HEK293 (cell line): Measurements from ENCODE around the gene KCNH8.

Experiments
- CTCF ChIA-PET: fragments of 350-600 bp; formaldehyde crosslinking; extraction: SDS; loops from one replicate; lab custom pipeline; 2021; ENCODE audit warnings: antibody characterized with exemption; lab: Yijun Ruan, JAX
- POLR2A ChIA-PET: fragments of 300-600 bp; formaldehyde crosslinking; extraction: SDS; loops from one replicate; lab custom pipeline; 2020; ENCODE audit warnings: antibody characterized with exemption, inconsistent platforms; lab: Yijun Ruan, JAX
- H3K27ac ChIP-seq: fragments of 200-500 bp; sonication (Bioruptor generic); 2 replicates; pipeline ENCODE4 v1.5.1; 2014; ENCODE audit warnings: low read depth, low read length, control low read depth, inconsistent platforms; ENCODE audit errors: extremely low read depth
- H3K36me3 ChIP-seq, 2 experiments: fragments of 200-500 bp in 1 of 2; sonication (Bioruptor generic) in 1 of 2; 1 replicate in 1 of 2; 2 replicates in 1 of 2; pipeline ENCODE4 v1.5.1; 2014 to 2017; ENCODE audit warnings: inconsistent platforms in 2 of 2, low read length in 2 of 2; ENCODE audit not compliant: control insufficient read depth in 2 of 2, insufficient read depth in 1 of 2
- H3K4me1 ChIP-seq: fragments of 200-500 bp; sonication (Bioruptor generic); 2 replicates; pipeline ENCODE4 v1.5.1; 2014; ENCODE audit warnings: mild to moderate bottlenecking, low read length, inconsistent platforms; ENCODE audit not compliant: control insufficient read depth, insufficient read depth
- H3K4me3 ChIP-seq: 2 replicates; pipeline ENCODE4 v1.5.1; 2011; ENCODE audit warnings: low read depth, mild to moderate bottlenecking, control low read depth, low read length, moderate library complexity
- H3K9me3 ChIP-seq: fragments of 200-500 bp; sonication (Bioruptor generic); 2 replicates; pipeline ENCODE4 v1.5.1; 2014; ENCODE audit warnings: low read depth, low read length, inconsistent platforms; ENCODE audit not compliant: control insufficient read depth, insufficient read depth
- HOXC10 ChIP-seq: sonication (generic); formaldehyde crosslinking; IDR thresholded peaks from 2 replicates; pipeline ENCODE4 v1.8.1; 2023; ENCODE audit warnings: mild to moderate bottlenecking, missing genetic modification reagents
- OVOL3 ChIP-seq: fragments of 450-650 bp; formaldehyde crosslinking; IDR thresholded peaks from 2 replicates; pipeline ENCODE4 v1.5.1; 2016; ENCODE audit warnings: missing biosample characterization, missing genetic modification characterization
- SCRT2 ChIP-seq: fragments of 450-650 bp; formaldehyde crosslinking; IDR thresholded peaks from 2 replicates; pipeline ENCODE4 v1.5.1; 2016; ENCODE audit warnings: missing biosample characterization, missing genetic modification characterization
- TSHZ1 ChIP-seq: fragments of 450-650 bp; formaldehyde crosslinking; IDR thresholded peaks from 2 replicates; pipeline ENCODE4 v1.5.1; 2016; ENCODE audit warnings: missing biosample characterization, missing genetic modification characterization, borderline replicate concordance
- ZBTB11 ChIP-seq: fragments of 450-650 bp; formaldehyde crosslinking; conservative IDR thresholded peaks from 2 replicates; pipeline ENCODE4 v1.5.1; 2016; ENCODE audit warnings: low read depth, missing biosample characterization, missing genetic modification characterization
- ZBTB48 ChIP-seq: fragments of 450-650 bp; formaldehyde crosslinking; IDR thresholded peaks from 2 replicates; pipeline ENCODE4 v1.5.1; 2016; ENCODE audit warnings: missing biosample characterization, missing genetic modification characterization
- ZBTB8A ChIP-seq: fragments of 450-650 bp; formaldehyde crosslinking; IDR thresholded peaks from 2 replicates; pipeline ENCODE4 v1.5.1; 2016; ENCODE audit warnings: missing biosample characterization, missing genetic modification characterization
- ZFP37 ChIP-seq: fragments of 450-650 bp; formaldehyde crosslinking; IDR thresholded peaks from 2 replicates; pipeline ENCODE4 v1.5.1; 2016; ENCODE audit warnings: missing biosample characterization, missing genetic modification characterization
- ZNF157 ChIP-seq: fragments of 450-650 bp; formaldehyde crosslinking; IDR thresholded peaks from 2 replicates; pipeline ENCODE4 v1.5.1; 2016; ENCODE audit warnings: missing biosample characterization, missing genetic modification characterization
- ZNF521 ChIP-seq: fragments of 450-650 bp; formaldehyde crosslinking; IDR thresholded peaks from 2 replicates; pipeline ENCODE4 v1.5.1; 2017; ENCODE audit warnings: missing biosample characterization, mild to moderate bottlenecking, missing genetic modification characterization
- ZNF548 ChIP-seq: fragments of 450-650 bp; formaldehyde crosslinking; IDR thresholded peaks from 2 replicates; pipeline ENCODE4 v1.5.1; 2016; ENCODE audit warnings: missing biosample characterization, missing genetic modification characterization
- ZNF585B ChIP-seq: fragments of 450-650 bp; formaldehyde crosslinking; IDR thresholded peaks from 2 replicates; pipeline ENCODE4 v1.5.1; 2016; ENCODE audit warnings: missing biosample characterization, missing genetic modification characterization
- ZNF610 ChIP-seq: fragments of 450-650 bp; formaldehyde crosslinking; IDR thresholded peaks from 2 replicates; pipeline ENCODE4 v1.5.1; 2016; ENCODE audit warnings: missing biosample characterization, missing genetic modification characterization, borderline replicate concordance
- TF ChIP-seq, protein P1 (sequence below): fragments of 450-650 bp; formaldehyde crosslinking; IDR thresholded peaks from 2 replicates; pipeline ENCODE4 v1.5.1; 2016; ENCODE audit warnings: missing biosample characterization, missing genetic modification characterization
- TF ChIP-seq, protein P2 (sequence below): fragments of 450-650 bp; formaldehyde crosslinking; IDR thresholded peaks from 2 replicates; pipeline ENCODE4 v1.5.1; 2016; ENCODE audit warnings: missing biosample characterization, missing genetic modification characterization
- TF ChIP-seq, protein P3 (sequence below): fragments of 450-650 bp; formaldehyde crosslinking; IDR thresholded peaks from 2 replicates; pipeline ENCODE4 v1.5.1; 2016; ENCODE audit warnings: missing biosample characterization, missing genetic modification characterization

Gene KCNH8

DNA sequence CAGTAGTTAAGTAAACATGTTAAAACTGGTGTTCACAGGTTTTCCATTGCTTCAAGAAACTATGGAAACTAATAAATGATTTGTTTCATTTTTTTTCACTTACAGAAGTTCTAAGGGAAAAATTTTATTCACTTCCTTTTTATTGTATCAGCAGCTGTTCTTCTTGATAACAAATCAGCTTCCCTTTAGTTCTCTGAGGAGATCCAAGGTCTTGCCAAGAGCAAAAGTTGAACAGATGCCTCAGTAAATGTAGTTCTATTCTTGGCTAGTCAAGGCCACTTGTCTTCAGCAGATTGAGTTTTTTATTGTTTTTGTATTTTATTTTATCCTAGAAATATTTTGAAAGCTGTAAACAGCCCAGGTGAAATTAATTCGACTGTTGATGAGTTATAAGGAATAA is 41.8 kb downstream of the KCNH8 start (continued):
- TF ChIP-seq, protein P1, sequence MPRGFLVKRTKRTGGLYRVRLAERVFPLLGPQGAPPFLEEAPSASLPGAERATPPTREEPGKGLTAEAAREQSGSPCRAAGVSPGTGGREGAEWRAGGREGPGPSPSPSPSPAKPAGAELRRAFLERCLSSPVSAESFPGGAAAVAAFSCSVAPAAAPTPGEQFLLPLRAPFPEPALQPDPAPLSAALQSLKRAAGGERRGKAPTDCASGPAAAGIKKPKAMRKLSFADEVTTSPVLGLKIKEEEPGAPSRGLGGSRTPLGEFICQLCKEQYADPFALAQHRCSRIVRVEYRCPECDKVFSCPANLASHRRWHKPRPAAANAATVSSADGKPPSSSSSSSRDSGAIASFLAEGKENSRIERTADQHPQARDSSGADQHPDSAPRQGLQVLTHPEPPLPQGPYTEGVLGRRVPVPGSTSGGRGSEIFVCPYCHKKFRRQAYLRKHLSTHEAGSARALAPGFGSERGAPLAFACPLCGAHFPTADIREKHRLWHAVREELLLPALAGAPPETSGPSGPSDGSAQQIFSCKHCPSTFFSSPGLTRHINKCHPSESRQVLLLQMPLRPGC (tag by site-specific recombination), result no peak
- TF ChIP-seq, protein P2, sequence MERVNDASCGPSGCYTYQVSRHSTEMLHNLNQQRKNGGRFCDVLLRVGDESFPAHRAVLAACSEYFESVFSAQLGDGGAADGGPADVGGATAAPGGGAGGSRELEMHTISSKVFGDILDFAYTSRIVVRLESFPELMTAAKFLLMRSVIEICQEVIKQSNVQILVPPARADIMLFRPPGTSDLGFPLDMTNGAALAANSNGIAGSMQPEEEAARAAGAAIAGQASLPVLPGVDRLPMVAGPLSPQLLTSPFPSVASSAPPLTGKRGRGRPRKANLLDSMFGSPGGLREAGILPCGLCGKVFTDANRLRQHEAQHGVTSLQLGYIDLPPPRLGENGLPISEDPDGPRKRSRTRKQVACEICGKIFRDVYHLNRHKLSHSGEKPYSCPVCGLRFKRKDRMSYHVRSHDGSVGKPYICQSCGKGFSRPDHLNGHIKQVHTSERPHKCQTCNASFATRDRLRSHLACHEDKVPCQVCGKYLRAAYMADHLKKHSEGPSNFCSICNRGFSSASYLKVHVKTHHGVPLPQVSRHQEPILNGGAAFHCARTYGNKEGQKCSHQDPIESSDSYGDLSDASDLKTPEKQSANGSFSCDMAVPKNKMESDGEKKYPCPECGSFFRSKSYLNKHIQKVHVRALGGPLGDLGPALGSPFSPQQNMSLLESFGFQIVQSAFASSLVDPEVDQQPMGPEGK (tag by site-specific recombination), result no peak

DNA sequence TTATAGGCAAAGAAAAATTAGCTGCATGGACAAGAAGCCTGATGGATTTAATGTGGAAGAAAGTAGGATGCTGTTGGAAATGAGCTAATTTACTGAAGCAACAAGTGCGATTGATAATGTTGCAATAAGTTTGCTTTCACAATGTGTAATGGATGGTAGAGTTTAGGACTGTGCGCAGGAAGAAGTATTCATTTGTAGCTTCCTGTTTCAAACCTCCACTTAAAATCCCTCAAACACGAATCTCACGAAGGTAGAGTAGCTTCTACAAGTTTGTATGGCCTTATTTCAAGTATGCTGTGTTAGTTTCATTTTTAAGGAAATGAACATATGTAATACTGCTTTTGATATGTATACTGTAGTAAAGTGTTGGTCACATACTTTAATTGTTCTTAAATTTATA is 42.3 kb downstream of the KCNH8 start:
- ChIA-PET POLR2A (no interaction called here), CTCF (interaction anchor here (0.6 kb wide), 1 partner anchor 36 kb away, joined by 3 read pairs; no protein-coding TSS in a partner anchor)
- Histone ChIP-seq H3K4me3 (no peak overlapping the region), H3K9me3 (no peaks in the 10 kb centered on the region), H3K27ac (no peak overlapping the region), H3K4me1 (no peaks in the 10 kb centered on the region), H3K36me3 (no peaks in the 10 kb centered on the region)
- no peak for TF ChIP-seq ZNF157 (tag by site-specific recombination)
- 0 out of 2 replicates have a peak, but pooled peaks have one; percentile 29 for TF ChIP-seq SCRT2

DNA sequence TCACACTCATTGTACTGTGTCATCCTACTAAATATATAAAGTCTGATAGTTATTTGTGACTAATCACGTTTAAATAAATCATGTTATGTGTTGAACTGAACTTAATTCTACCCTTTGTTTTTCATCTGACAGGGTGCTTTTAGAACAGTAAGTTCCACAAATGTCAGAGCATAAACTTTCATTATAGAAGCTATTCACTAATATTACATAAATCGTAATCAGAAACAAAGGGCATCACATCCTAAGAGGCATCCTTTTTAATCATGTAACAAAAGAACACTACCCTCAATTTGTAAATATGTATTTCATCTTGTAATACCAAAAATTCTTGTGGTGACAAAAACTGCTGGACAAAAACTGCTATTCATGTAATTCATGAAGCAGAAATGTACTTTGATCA is 50.8 kb downstream of the KCNH8 start:
- no peak overlapping the region for H3K4me3 ChIP-seq
- TF ChIP-seq ZBTB48, result no peak
- TF ChIP-seq HOXC10 (CRISPR knock-in tag), result no peak
- TF ChIP-seq, all 188 proteins: peak for 0
- Histone ChIP-seq H3K27ac (no peak overlapping the region), H3K9me3 (no peaks in the 10 kb centered on the region), H3K4me1 (no peaks in the 10 kb centered on the region), H3K36me3 (no peaks in the 10 kb centered on the region)
- CTCF ChIA-PET, result interaction anchor here (0.7 kb wide), 1 partner anchor 82 kb away, joined by 3 read pairs; no protein-coding TSS in a partner anchor
- POLR2A ChIA-PET, result no interaction called here

DNA sequence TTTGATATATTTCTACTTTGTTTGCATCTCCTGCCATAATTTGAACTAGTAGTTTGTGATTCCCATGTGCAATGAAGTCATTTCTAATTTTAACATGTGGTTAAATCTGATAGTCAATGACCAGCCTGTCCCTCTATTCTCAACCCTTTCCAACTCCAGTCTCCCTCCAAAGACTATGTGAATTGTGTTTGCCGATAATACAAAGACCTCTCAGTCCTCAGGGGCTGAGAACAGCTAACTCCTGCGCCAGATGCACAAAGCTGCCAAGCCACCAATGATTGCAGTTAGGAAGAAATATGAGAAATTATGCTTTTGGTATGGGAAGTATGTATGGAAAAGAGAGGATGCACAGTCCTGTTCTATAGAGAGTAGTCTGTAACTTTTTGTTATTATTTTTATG is 54.0 kb downstream of the KCNH8 start:
- H3K4me3 ChIP-seq, result no peak overlapping the region
- H3K9me3 ChIP-seq, result no peaks in the 10 kb centered on the region
- H3K36me3 ChIP-seq, result no peaks in the 10 kb centered on the region
- ChIA-PET CTCF (interaction anchor here (1.6 kb wide), 1 partner anchor 11 kb away, joined by 3 read pairs; no protein-coding TSS in a partner anchor), POLR2A (no interaction called here)
- H3K4me1 ChIP-seq, result no peaks in the 10 kb centered on the region
- no peak overlapping the region for H3K27ac ChIP-seq
- TF ChIP-seq ZNF610 (tag by site-specific recombination) (no peak), TSHZ1 (tag by site-specific recombination) (no peak), ZNF521 (tag by site-specific recombination) (no peak), ZBTB8A (tag by site-specific recombination) (no peak), ZNF548 (tag by site-specific recombination) (no peak), ZNF585B (tag by site-specific recombination) (no peak), ZFP37 (tag by site-specific recombination) (no peak), OVOL3 (tag by site-specific recombination) (no peak), ZBTB11 (tag by site-specific recombination) (no peak)
- TF ChIP-seq, protein P3, sequence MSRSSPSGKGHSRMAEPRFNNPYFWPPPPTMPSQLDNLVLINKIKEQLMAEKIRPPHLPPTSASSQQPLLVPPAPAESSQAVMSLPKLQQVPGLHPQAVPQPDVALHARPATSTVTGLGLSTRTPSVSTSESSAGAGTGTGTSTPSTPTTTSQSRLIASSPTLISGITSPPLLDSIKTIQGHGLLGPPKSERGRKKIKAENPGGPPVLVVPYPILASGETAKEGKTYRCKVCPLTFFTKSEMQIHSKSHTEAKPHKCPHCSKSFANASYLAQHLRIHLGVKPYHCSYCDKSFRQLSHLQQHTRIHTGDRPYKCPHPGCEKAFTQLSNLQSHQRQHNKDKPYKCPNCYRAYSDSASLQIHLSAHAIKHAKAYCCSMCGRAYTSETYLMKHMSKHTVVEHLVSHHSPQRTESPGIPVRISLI (tag by site-specific recombination), result no peak
